Psoas muscle (tissue), 8 donors: Measurements from ENCODE around the gene DSTN. TPM values are rescaled to one million over a fixed set of nuclear protein-coding genes. Genes with fewer than 3 reads are reported as not detected.

Experiments
- ATAC-seq, 4 donors: fragments of 200-7000 bp; cut with Tn5 transposase; one replicate each; pipeline ENCODE4 v1.9.1; 2020; ENCODE audit warnings: moderate library complexity in 3 of 4, mild to moderate bottlenecking in 2 of 4
- DNase-seq, 2 donors: peaks; one replicate each; pipeline ENCODE4 v3.0.0-alpha.2; 2020
- H3K27ac ChIP-seq: fragments of 200-600 bp; one replicate; pipeline ENCODE4 v1.8.0; 2022
- H3K27me3 ChIP-seq, 3 donors: fragments of 200-600 bp in 1 of 3; one replicate each; pipeline versions ENCODE4 v1.6.1 to v1.8.0; 2013 to 2022; ENCODE audit warnings: low read length in 2 of 3, mild to moderate bottlenecking in 2 of 3, moderate library complexity in 1 of 3; ENCODE audit not compliant: insufficient read depth in 3 of 3
- H3K36me3 ChIP-seq, 2 donors: fragments of 200-600 bp in 1 of 2; one replicate each; pipeline versions ENCODE4 v1.6.1 to v1.8.0; 2013 to 2022; ENCODE audit warnings: low read depth in 1 of 2, mild to moderate bottlenecking in 1 of 2, moderate library complexity in 1 of 2; ENCODE audit not compliant: insufficient read depth in 1 of 2
- H3K4me1 ChIP-seq: fragments of 200-600 bp; one replicate; pipeline ENCODE4 v1.8.0; 2022
- H3K4me3 ChIP-seq: fragments of 200-600 bp; one replicate; pipeline ENCODE4 v1.8.0; 2022; ENCODE audit warnings: mild to moderate bottlenecking
- H3K9me3 ChIP-seq: fragments of 200-600 bp; one replicate; pipeline ENCODE4 v1.8.0; 2022
- CTCF ChIP-seq: fragments of 200-600 bp; IDR thresholded peaks from one replicate; pipeline ENCODE4 v1.8.0; 2022; ENCODE audit warnings: antibody characterized with exemption
- WGBS, 3 donors: extraction: QIAGEN DNeasy Blood & Tissue Kit; methylation state at CpG; one replicate each; pipeline versions ENCODE4 v1.1.6 to v1.1.7; 2013; 5-methylcytosine and 5-hydroxymethylcytosine counted together
- intact Hi-C, 2 donors: fragments of 100-400 bp; cut with DNase I; formaldehyde crosslinking; loops; one replicate each; pipeline versions ENCODE4 v1.11.0 to v1.14.2; 2022
- polyA plus RNA-seq, 3 donors: library from polyadenylated mRNA; stranded (reverse); fragments of 200-250 nt; gene quantifications; one replicate each; pipeline ENCODE4 v1.2.3, GENCODE V29; 2013
- total RNA-seq, 4 donors: library from RNA; stranded (reverse); fragmentation: NEBNext Ultra II Directional in 2 of 4; extraction: Animal tissue kit (Norgen Biotek cat#: 25700) in 2 of 4; gene quantifications; one replicate each; pipeline versions ENCODE4 v1.2.1 to v1.2.4, GENCODE V29; 2021 to 2023
- donor health status: healthy with polysubstance abuse.
- donor health status: DM: no; HTN: no; CAD: no; lungs with moderate emphysema.
- donor health status: Bipolar disorder and iron deficiency.
- donor health status: healthy.
- donor health status: DM: yes; HTN: yes; CAD: no.
- donor health status: DM: no; HTN: no; CAD: no.
- donor health status: DM: no; HTN: no; CAD: no.
- donor health status: DM: yes; HTN: yes; CAD: no.

DSTN gene
- total and polyA plus RNA-seq, 7 donors, result 45.6 to 202 (median 82.3) TPM

DNA sequence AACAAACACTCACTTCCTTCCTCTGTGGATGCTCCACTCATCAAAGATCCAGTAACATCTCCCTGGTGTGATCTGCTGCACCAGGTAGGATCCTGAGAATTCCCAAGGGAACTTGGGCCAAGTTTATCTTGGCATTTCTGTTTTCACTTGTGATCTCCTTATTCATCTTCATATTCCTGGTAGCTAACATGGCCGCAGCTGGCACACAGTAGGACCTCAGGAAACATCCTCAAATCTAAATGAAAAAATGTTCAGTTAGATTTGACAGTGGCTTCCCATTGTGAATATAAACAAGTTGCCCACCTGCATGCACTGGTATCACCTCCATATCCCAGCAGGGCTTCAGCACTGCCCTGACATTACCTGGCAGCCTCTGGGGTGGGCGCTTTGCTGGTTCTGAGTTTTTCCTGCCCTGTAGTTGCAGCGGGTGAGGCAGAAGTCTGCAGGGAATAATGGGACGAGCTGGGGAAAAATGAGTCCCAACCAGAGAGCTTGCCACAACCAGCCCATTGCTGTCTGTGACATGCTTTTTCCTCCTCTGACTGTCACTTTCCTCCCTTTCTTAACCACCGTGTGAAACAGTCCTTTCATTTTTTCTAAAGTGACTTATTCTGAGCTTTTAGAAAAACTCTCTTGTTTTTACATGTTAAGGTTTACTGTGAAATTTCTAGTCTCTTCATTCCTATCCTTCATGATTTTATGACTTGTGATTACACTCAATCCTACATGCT lies 9.4 kb upstream of the DSTN start:
- no peaks in the 10 kb centered on the region for H3K27me3 ChIP-seq
- no peak overlapping the region for H3K4me3 ChIP-seq
- WGBS, 3 donors, result 80 to 86% (median 81%) methylated on average over 5 of the region's 5 CpGs
- H3K36me3 ChIP-seq, result no peaks in the 10 kb centered on the region
- no peaks in the 10 kb centered on the region for H3K9me3 ChIP-seq
- no peak for TF ChIP-seq CTCF
- H3K4me1 ChIP-seq, result peaks cover 6% of the 10 kb centered on the region
- no peak for ATAC-seq
- DNase-seq, result no peak
- H3K27ac ChIP-seq, result no peak overlapping the region
- intact Hi-C loops, result no loop called here

DNA sequence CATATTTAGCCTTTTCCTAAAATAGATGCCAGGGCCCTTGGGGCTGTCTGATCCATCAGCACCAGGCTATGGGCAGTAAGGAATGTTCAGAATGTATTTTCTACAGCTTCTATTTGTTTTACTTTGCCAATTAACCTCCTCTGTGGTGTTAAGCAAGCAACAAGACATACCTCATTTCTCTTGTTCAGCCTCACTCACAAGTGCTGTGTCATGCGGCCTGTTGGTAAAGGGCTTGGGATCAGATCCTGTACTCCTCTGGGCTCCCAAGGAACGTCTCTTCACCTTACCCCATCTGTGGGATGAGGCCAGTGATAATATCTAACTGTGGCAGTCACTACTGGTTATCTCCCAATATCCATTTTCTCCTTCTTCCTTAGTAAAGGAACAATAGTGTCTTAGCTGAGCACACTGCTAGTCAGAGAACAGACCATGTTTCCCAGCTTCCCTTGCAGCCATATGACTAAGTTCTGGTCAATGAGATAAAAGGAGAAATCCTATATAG lies 7.0 kb upstream of the DSTN start:
- DNase-seq, result no peak
- Histone ChIP-seq H3K4me1 (peaks cover 2% of the 10 kb centered on the region), H3K27ac (no peak overlapping the region), H3K9me3 (no peaks in the 10 kb centered on the region), H3K36me3 (no peaks in the 10 kb centered on the region), H3K4me3 (no peak overlapping the region), H3K27me3 (no peaks in the 10 kb centered on the region)
- intact Hi-C loops, result no loop called here
- WGBS, 3 donors, result 83 to 86% (median 85%) methylated on average over 2 of the region's 2 CpGs
- no peak for ATAC-seq
- no peak for TF ChIP-seq CTCF

GRCh38 chr20:17565169-17565845 lies 4.6 kb upstream of the DSTN start:
- WGBS, 3 donors, result 62 to 74% (median 67%) methylated on average over 4 of the region's 4 CpGs
- DNase-seq, result no peak
- ATAC-seq, result no peak
- no peak for TF ChIP-seq CTCF
- H3K4me1 ChIP-seq, result peaks cover 2% of the 10 kb centered on the region
- H3K9me3 ChIP-seq, result no peaks in the 10 kb centered on the region
- intact Hi-C loops, result no loop called here
- no peak overlapping the region for H3K27ac ChIP-seq
- H3K27me3 ChIP-seq, result no peaks in the 10 kb centered on the region
- no peaks in the 10 kb centered on the region for H3K36me3 ChIP-seq
- H3K4me3 ChIP-seq, result no peak overlapping the region

DNA sequence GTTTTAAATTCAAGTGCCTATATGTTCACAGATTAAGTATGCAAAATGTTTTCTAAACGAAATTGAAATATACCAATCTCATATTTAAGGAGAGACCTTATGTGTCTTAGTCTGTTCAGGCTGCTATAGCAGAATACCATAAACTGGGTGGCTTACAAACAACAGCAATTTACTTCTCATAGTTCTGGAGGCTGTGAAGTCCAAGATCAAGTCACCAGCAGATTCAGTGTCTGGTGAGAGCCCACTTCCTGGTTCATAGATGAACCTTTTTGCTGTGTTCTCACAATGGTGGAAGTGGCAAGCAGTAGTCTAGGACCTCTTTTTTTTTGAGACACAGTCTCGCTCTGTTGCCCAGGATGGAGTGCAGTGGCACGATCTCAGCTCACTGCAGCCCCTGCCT lies 3.5 kb upstream of the DSTN start:
- H3K27ac ChIP-seq, result no peak overlapping the region
- H3K27me3 ChIP-seq, result no peaks in the 10 kb centered on the region
- no peaks in the 10 kb centered on the region for H3K9me3 ChIP-seq
- no peak overlapping the region for H3K4me3 ChIP-seq
- 89 to 93% (median 90%) methylated on average over 3 of the region's 3 CpGs for WGBS, 3 donors
- intact Hi-C loops, result no loop called here
- H3K4me1 ChIP-seq, result peaks cover 9% of the 10 kb centered on the region
- TF ChIP-seq CTCF, result no peak
- no peak for DNase-seq
- ATAC-seq, result no peak
- H3K36me3 ChIP-seq, result no peaks in the 10 kb centered on the region
